RPMI7951 (cell line): ENCODE results near the gene MXRA7. TPM values are rescaled to one million over a fixed set of nuclear protein-coding genes. Genes with fewer than 3 reads are reported as not detected.
A peak's percentile ranks its signal among the peaks of the same experiment; 100 is the strongest.
"Not testable (repeated sequence)": the region's sequence is repeated elsewhere in the genome, so short reads cannot be mapped to it uniquely, and the experiment has no call there.

Experiments
- DNase-seq: peaks from one replicate; pipeline ENCODE4 v3.0.0-alpha.2; 2012; ENCODE audit warnings: low read depth
- total RNA-seq: library from RNA; depleted of rRNA; stranded (reverse); fragments of >200 nt; shearing (Covaris generic); gene quantifications from 2 replicates; pipeline ENCODE4 v1.2.3, GENCODE V29; 2014; rRNA removed

The MXRA7 gene
- total RNA-seq, 1 experiment from 2014 or later, result 59.6 TPM

- no peak for DNase-seq
These were observed 65.8 kb downstream of the MXRA7 start for GRCh38 chr17:76644995-76645394.

GRCh38 chr17:76643553-76644148 lies 67.1 kb downstream of the MXRA7 start, which contains the start of gene ST6GALNAC1:
Gene ST6GALNAC1, minus strand, starts transcription at chr17:76643757. Its CDS starts 119 bp downstream, at chr17:76643638.
- DNase-seq, result no peak

- DNase-seq, result no peak
These were observed 67.8 kb downstream of the MXRA7 start for GRCh38 chr17:76642994-76643393.

GRCh38 chr17:76642032-76642561 lies 68.7 kb downstream of the MXRA7 start:
- DNase-seq, result no peak

- DNase-seq, result no peak
These were observed 69.3 kb downstream of the MXRA7 start for GRCh38 chr17:76641501-76641900.

- no peak for DNase-seq
These were observed 70.0 kb downstream of the MXRA7 start for GRCh38 chr17:76640550-76641380.

- no peak for DNase-seq
These were observed 72.5 kb downstream of the MXRA7 start for GRCh38 chr17:76638263-76638662.

- not testable (repeated sequence) for DNase-seq
These were observed 74.1 kb downstream of the MXRA7 start for GRCh38 chr17:76636486-76637206.

GRCh38 chr17:76635659-76636360 lies 75.0 kb downstream of the MXRA7 start:
- peak; percentile 59 for DNase-seq

- peak; percentile 33 for DNase-seq
These were observed 75.7 kb downstream of the MXRA7 start for GRCh38 chr17:76635039-76635438.

GRCh38 chr17:76633628-76634328 lies 77.0 kb downstream of the MXRA7 start:
- DNase-seq, result no peak

- no peak for DNase-seq
These were observed 78.8 kb downstream of the MXRA7 start for GRCh38 chr17:76631821-76632565.

- DNase-seq, result no peak
These were observed 80.6 kb downstream of the MXRA7 start for GRCh38 chr17:76630151-76630550.

Other genes with a start within 250 kb of the MXRA7 start
- not detected in 2 replicates for gene AANAT, start 243.4 kb downstream of the MXRA7 start, total RNA-seq
- gene RHBDF2, start 209.5 kb downstream of the MXRA7 start, total RNA-seq, result 22.6 and 24.0 TPM in 2 replicates
- 1.1 and 2.0 TPM in 2 replicates for gene CYGB, start 173.3 kb downstream of the MXRA7 start, total RNA-seq
- under 0.01 and 0.48 TPM in 2 replicates for gene PRCD, start 170.9 kb downstream of the MXRA7 start, total RNA-seq
- gene ST6GALNAC2, start 125.1 kb downstream of the MXRA7 start, total RNA-seq, result 10.7 and 11.4 TPM in 2 replicates
- not detected in 2 replicates for gene ST6GALNAC1, start 67.2 kb downstream of the MXRA7 start, total RNA-seq
- 24.9 and 26.2 TPM in 2 replicates for gene JMJD6, start 15.6 kb upstream of the MXRA7 start, total RNA-seq
- gene METTL23, start 15.9 kb upstream of the MXRA7 start, total RNA-seq, result 47.9 and 56.9 TPM in 2 replicates
- gene SRSF2, start 26.4 kb upstream of the MXRA7 start, total RNA-seq, result 232 and 251 TPM in 2 replicates
- gene MFSD11, start 27.2 kb upstream of the MXRA7 start, total RNA-seq, result 23.0 and 23.4 TPM in 2 replicates
- 4.9 and 6.9 TPM in 2 replicates for gene MGAT5B, start 157.4 kb upstream of the MXRA7 start, total RNA-seq